A673 (cell line): ENCODE results near the gene OSBPL3. TPM values are rescaled to one million over a fixed set of nuclear protein-coding genes. Genes with fewer than 3 reads are reported as not detected.

Source experiments
- BruUV-seq: library from RNA; stranded (reverse); fragments of 400-500 nt; replicated peaks from 2 replicates; lab custom pipeline; 2021; lab: Mats Ljungman, UMichigan
- CTCF ChIA-PET: fragments of 300-600 bp; sonication (Branson Sonifier 250); formaldehyde crosslinking; loops from one replicate; lab custom pipeline; 2022; ENCODE audit warnings: antibody characterized with exemption; lab: Charles Lee
- POLR2A ChIA-PET: fragments of 300-600 bp; sonication (Branson Sonifier 250); formaldehyde crosslinking; loops from one replicate; lab custom pipeline; 2022; ENCODE audit warnings: antibody characterized with exemption; ENCODE audit not compliant: low non-redundant PET; lab: Charles Lee
- DNase-seq: peaks from one replicate; pipeline ENCODE4 v3.0.0-alpha.2; 2015; ENCODE audit warnings: low spot score
- H3K27ac ChIP-seq: fragments of 200-600 bp; sonication (generic); 2 replicates; pipeline ENCODE4 v1.5.1; 2016; ENCODE audit warnings: mixed run types, low read depth, mild to moderate bottlenecking, mixed read lengths, antibody characterized with exemption, low read length; ENCODE audit not compliant: poor library complexity, severe bottlenecking
- H3K27me3 ChIP-seq: fragments of 200-600 bp; sonication (generic); replicated peaks from 2 replicates; pipeline ENCODE4 v1.6.1; 2017; ENCODE audit warnings: mixed run types, low read depth, mild to moderate bottlenecking, mixed read lengths, antibody characterized with exemption, low read length; ENCODE audit not compliant: insufficient read depth, poor library complexity
- H3K36me3 ChIP-seq: fragments of 200-600 bp; sonication (generic); 2 replicates; pipeline ENCODE4 v1.6.1; 2016; ENCODE audit warnings: mixed run types, mild to moderate bottlenecking, mixed read lengths, antibody characterized with exemption, low read length; ENCODE audit not compliant: insufficient read depth, poor library complexity, severe bottlenecking
- H3K4me1 ChIP-seq: fragments of 200-600 bp; sonication (generic); 2 replicates; pipeline ENCODE4 v1.6.1; 2017; ENCODE audit warnings: mixed run types, mild to moderate bottlenecking, mixed read lengths, antibody characterized with exemption, low read length; ENCODE audit not compliant: insufficient read depth, poor library complexity, severe bottlenecking
- H3K4me3 ChIP-seq: fragments of 200-600 bp; sonication (generic); 2 replicates; pipeline ENCODE4 v1.5.1; 2016; ENCODE audit warnings: low read depth, mixed run types, mild to moderate bottlenecking, mixed read lengths, low read length; ENCODE audit not compliant: poor library complexity, severe bottlenecking
- H3K9me3 ChIP-seq: fragments of 200-600 bp; sonication (generic); 2 replicates; pipeline ENCODE4 v1.6.1; 2016; ENCODE audit warnings: mixed run types, low read depth, mild to moderate bottlenecking, mixed read lengths, antibody characterized with exemption, low read length; ENCODE audit not compliant: poor library complexity, severe bottlenecking
- EZH2 ChIP-seq: fragments of 200-600 bp; sonication (generic); IDR thresholded peaks from 2 replicates; pipeline ENCODE4 v1.6.1; 2017; ENCODE audit warnings: borderline replicate concordance, low read depth, mild to moderate bottlenecking, mixed read lengths, antibody characterized with exemption, low read length; ENCODE audit not compliant: poor library complexity, severe bottlenecking
- intact Hi-C: fragments of 100-400 bp; cut with micrococcal nuclease; formaldehyde crosslinking; loops from one replicate; pipeline ENCODE4 v1.10.0; 2022; ENCODE audit not compliant: unreplicated experiment
- total RNA-seq: library from RNA; stranded (reverse); gene quantifications from 2 replicates; pipeline ENCODE4 v1.2.3, GENCODE V29; 2021
- TF ChIP-seq, protein P1 (sequence below): fragments of 300-800, 200-600 bp; sonication (generic); conservative IDR thresholded peaks from 2 replicates; pipeline ENCODE4 v1.5.1; 2017; ENCODE audit warnings: low read depth, mild to moderate bottlenecking, antibody characterized with exemption, low read length, moderate library complexity, mixed read lengths

Gene OSBPL3
- total RNA-seq, 1 experiment from 2014 or later, result 21.4 TPM

DNA sequence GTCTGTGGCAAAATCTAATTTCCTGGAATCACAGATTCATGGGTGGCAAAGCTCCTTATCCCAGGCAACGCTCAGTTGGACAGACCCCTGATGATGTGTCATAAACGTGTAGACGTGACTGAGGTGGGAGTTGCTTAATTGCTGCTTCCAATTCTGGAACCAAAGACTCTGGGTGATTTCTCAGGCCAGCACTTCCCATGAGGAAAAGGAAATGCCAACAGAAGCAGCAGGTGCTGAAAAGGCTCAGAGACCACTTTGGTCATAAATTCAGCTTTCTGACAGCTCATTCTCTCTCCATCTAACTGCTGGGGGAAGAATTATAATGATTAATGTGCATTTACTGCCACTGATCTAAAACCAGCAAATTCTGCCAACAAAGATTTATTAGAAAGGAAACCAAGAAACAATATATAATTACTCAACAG is 88.7 kb downstream of the OSBPL3 start:
- H3K36me3 ChIP-seq, result no peaks in the 10 kb centered on the region
- intact Hi-C loops, result no loop called here
- H3K4me1 ChIP-seq, result peaks cover 31% of the 10 kb centered on the region
- H3K9me3 ChIP-seq, result no peaks in the 10 kb centered on the region
- H3K4me3 ChIP-seq, result no peak overlapping the region
- no peaks in the 10 kb centered on the region for H3K27me3 ChIP-seq
- H3K27ac ChIP-seq, result no peak overlapping the region
- ChIA-PET CTCF (no interaction called here), POLR2A (interaction anchor here (0.5 kb wide), 1 partner anchor 55 kb away, joined by 3 read pairs; no protein-coding TSS in a partner anchor)
- no TSS peak for BruUV-seq
- TF ChIP-seq, protein P1, sequence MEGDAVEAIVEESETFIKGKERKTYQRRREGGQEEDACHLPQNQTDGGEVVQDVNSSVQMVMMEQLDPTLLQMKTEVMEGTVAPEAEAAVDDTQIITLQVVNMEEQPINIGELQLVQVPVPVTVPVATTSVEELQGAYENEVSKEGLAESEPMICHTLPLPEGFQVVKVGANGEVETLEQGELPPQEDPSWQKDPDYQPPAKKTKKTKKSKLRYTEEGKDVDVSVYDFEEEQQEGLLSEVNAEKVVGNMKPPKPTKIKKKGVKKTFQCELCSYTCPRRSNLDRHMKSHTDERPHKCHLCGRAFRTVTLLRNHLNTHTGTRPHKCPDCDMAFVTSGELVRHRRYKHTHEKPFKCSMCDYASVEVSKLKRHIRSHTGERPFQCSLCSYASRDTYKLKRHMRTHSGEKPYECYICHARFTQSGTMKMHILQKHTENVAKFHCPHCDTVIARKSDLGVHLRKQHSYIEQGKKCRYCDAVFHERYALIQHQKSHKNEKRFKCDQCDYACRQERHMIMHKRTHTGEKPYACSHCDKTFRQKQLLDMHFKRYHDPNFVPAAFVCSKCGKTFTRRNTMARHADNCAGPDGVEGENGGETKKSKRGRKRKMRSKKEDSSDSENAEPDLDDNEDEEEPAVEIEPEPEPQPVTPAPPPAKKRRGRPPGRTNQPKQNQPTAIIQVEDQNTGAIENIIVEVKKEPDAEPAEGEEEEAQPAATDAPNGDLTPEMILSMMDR, result no peak
- TF ChIP-seq EZH2, result no peak
- peak; percentile 82 for DNase-seq

DNA sequence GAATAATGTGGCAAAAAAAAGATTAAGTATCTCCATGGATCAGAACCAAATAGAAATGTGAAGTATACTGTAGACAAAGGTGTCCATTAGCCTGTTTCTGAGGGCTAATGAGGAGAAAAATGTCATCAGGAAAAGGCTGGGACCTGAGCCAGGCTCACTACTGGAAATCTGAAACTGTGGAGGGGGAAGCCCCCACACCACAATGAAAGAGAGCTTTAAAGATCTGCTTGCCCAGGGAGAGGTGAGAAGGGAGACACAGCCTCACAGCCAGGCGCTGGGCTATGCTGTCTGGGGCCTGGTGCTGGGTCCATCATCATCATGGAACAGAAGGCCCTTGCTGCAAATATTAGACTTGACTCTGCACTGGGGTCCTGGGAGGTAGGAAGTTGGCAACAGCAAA is 90.4 kb downstream of the OSBPL3 start:
- no peak for DNase-seq
- H3K27ac ChIP-seq, result no peak overlapping the region
- intact Hi-C loops, result no loop called here
- H3K4me1 ChIP-seq, result peaks cover 39% of the 10 kb centered on the region
- no peaks in the 10 kb centered on the region for H3K9me3 ChIP-seq
- CTCF ChIA-PET, result no interaction called here
- POLR2A ChIA-PET, result no interaction called here
- H3K27me3 ChIP-seq, result no peaks in the 10 kb centered on the region
- BruUV-seq, result no TSS peak
- TF ChIP-seq, protein P1, result no peak
- TF ChIP-seq EZH2, result no peak
- H3K36me3 ChIP-seq, result no peaks in the 10 kb centered on the region
- H3K4me3 ChIP-seq, result no peak overlapping the region

DNA sequence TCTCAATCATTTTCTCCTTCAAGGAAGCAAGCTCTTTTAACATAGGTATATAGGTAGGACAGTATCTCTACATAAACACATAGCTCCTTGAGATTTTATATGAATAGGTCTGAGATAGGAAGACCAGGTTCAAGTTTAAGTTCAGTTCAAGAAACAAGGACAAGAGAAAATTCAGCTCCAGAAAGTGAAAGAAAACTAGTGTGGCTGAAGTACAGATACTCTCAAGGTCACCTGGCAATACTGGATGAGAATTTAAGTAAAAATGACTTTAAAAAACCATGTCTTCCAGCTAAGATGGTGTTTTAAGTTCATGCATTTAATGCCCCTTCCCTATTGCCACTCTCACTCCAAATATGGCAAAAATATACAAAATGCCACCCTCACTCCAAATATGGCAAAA is 91.3 kb downstream of the OSBPL3 start:
- no peak for TF ChIP-seq EZH2
- TF ChIP-seq, protein P1, result no peak
- peaks cover 40% of the 10 kb centered on the region for H3K4me1 ChIP-seq
- intact Hi-C loops, result no loop called here
- no peaks in the 10 kb centered on the region for H3K9me3 ChIP-seq
- no peak overlapping the region for H3K27ac ChIP-seq
- no peak for DNase-seq
- POLR2A ChIA-PET, result no interaction called here
- H3K36me3 ChIP-seq, result no peaks in the 10 kb centered on the region
- H3K4me3 ChIP-seq, result no peak overlapping the region
- BruUV-seq, result no TSS peak
- H3K27me3 ChIP-seq, result no peaks in the 10 kb centered on the region
- CTCF ChIA-PET, result no interaction called here
